Lung (tissue), 12 donors: ENCODE measurements around the gene PHF2. TPM values are rescaled to one million over a fixed set of nuclear protein-coding genes. Genes with fewer than 3 reads are reported as not detected.

Experiments
- ATAC-seq: fragments of 200-7000 bp; cut with Tn5 transposase; one replicate; pipeline ENCODE4 v1.9.1; 2020; ENCODE audit warnings: moderate number of reproducible peaks; ENCODE audit not compliant: insufficient read depth, low FRiP score
- DNase-seq, 3 donors: peaks; one replicate each; pipeline ENCODE4 v3.0.0-alpha.2; 2013 to 2017
- H3K27ac ChIP-seq, 2 donors: one replicate each; pipeline ENCODE4 v1.5.1; 2013; ENCODE audit warnings: mild to moderate bottlenecking in 2 of 2, moderate library complexity in 2 of 2, control low read depth in 1 of 2, inconsistent platforms in 1 of 2, low read depth in 1 of 2, low read length in 1 of 2
- H3K27me3 ChIP-seq, 3 donors: one replicate each; pipeline ENCODE4 v1.5.1; 2013; ENCODE audit warnings: low read length in 2 of 3; ENCODE audit not compliant: control insufficient read depth in 3 of 3, insufficient read depth in 3 of 3
- H3K36me3 ChIP-seq, 4 donors: one replicate each; pipeline ENCODE4 v1.5.1; 2013; ENCODE audit warnings: low read length in 4 of 4, mild to moderate bottlenecking in 1 of 4, moderate library complexity in 1 of 4; ENCODE audit not compliant: control insufficient read depth in 4 of 4, insufficient read depth in 4 of 4
- H3K4me1 ChIP-seq, 5 donors: one replicate each; pipeline ENCODE4 v1.5.1; 2013; ENCODE audit warnings: low read length in 5 of 5, mild to moderate bottlenecking in 2 of 5, moderate library complexity in 1 of 5; ENCODE audit not compliant: control insufficient read depth in 5 of 5, insufficient read depth in 5 of 5
- H3K4me3 ChIP-seq: one replicate; pipeline ENCODE4 v1.5.1; 2013; ENCODE audit warnings: mild to moderate bottlenecking, control low read depth, moderate library complexity
- H3K9ac ChIP-seq, 2 donors: one replicate each; pipeline ENCODE4 v1.5.1; 2013; ENCODE audit warnings: low read length in 2 of 2, control low read depth in 1 of 2; ENCODE audit not compliant: insufficient read depth in 1 of 2
- H3K9me3 ChIP-seq, 4 donors: one replicate each; pipeline ENCODE4 v1.5.1; 2013; ENCODE audit warnings: low read length in 3 of 4, mild to moderate bottlenecking in 1 of 4, moderate library complexity in 1 of 4; ENCODE audit not compliant: control insufficient read depth in 4 of 4, insufficient read depth in 3 of 4
- WGBS, 2 donors: extraction: QIAGEN DNeasy Blood & Tissue Kit; methylation state at CpG; one replicate each; pipeline ENCODE4 v1.1.7; 2013; 5-methylcytosine and 5-hydroxymethylcytosine counted together
- polyA plus RNA-seq, 2 donors: library from polyadenylated mRNA; stranded (reverse); fragments of 200-250 nt; gene quantifications; one replicate each; pipeline ENCODE4 v1.2.1, GENCODE V29; 2013
- total RNA-seq, 2 donors: library from RNA; depleted of rRNA in 1 of 2; stranded (reverse); fragments of >200 nt in 1 of 2; gene quantifications; one replicate each; pipeline ENCODE4 v1.2.1, GENCODE V29; 2014 to 2021
- TF ChIP-seq, protein P1 (sequence below): IDR thresholded peaks from 2 replicates; pipeline ENCODE4 v1.5.1; 2012; ENCODE audit warnings: mild to moderate bottlenecking; ENCODE audit errors: control extremely low read depth, extremely low read depth
- donor health status: control.
- donor health status: control.
- donor health status: Bipolar disorder and iron deficiency.
- donor health status: healthy.
- donor health status: DM: yes; HTN: yes; CAD: no.

Gene PHF2
- total and polyA plus RNA-seq, 4 donors, result 20.1 to 33.6 (median 30.2) TPM

DNA sequence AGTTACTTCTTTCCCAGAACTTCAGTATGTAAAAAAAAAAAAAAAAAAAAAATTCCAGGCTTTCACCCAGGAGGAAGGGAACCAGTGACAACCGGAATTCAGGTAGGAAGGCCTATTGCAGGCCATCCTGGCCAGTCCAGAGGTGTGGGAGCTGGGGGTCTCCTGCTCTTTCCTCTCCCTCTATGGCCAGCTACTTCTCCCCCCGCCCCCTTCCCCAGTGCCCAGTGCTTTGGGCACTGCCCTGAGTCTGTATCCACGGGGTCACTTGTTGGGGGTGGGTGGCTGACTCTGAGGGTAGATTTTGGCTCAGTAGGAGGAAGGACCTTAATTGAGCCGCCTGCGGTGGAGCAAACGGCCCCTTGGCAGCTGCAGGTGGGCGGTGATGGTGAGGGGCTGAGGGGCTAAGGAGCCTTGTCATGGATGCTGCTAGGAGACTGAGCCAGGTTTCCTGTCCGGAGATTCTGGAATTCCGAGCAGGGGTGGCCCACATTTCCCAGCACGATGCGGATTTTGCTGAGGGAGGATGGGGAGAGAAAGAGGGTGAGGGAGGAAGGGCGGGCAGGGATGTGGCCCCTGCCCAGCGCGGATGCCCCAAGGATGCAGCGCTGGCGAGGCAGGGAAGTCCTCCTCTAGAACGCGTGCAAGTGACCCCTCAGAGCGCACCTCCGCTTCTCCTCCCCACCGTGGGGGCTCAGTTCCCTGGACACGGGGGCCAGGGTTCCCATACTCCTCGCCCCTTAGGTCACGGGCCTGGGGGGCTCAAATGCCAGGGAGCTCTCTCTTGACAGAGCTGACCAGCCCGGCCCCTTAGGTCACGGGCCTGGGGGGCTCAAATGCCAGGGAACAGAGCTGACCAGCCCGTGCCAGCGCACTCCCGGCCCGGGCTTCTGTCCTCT lies 1.2 kb upstream of the PHF2 start:
- peaks cover 0 to 3% (median 0%) of the 10 kb centered on the region in 4 donors for H3K9me3 ChIP-seq
- ATAC-seq (no peak), DNase-seq (peak in 1 of 3 donors; percentile 20)
- no peaks in the 10 kb centered on the region for H3K36me3 ChIP-seq
- H3K27me3 ChIP-seq, result no peaks in the 10 kb centered on the region
- TF ChIP-seq, protein P1, sequence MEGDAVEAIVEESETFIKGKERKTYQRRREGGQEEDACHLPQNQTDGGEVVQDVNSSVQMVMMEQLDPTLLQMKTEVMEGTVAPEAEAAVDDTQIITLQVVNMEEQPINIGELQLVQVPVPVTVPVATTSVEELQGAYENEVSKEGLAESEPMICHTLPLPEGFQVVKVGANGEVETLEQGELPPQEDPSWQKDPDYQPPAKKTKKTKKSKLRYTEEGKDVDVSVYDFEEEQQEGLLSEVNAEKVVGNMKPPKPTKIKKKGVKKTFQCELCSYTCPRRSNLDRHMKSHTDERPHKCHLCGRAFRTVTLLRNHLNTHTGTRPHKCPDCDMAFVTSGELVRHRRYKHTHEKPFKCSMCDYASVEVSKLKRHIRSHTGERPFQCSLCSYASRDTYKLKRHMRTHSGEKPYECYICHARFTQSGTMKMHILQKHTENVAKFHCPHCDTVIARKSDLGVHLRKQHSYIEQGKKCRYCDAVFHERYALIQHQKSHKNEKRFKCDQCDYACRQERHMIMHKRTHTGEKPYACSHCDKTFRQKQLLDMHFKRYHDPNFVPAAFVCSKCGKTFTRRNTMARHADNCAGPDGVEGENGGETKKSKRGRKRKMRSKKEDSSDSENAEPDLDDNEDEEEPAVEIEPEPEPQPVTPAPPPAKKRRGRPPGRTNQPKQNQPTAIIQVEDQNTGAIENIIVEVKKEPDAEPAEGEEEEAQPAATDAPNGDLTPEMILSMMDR, result no peak
- peaks cover 0 to 31% (median 16%) of the 10 kb centered on the region in 5 donors for H3K4me1 ChIP-seq
- peak overlapping the region; percentile 29 for H3K4me3 ChIP-seq
- H3K27ac ChIP-seq, result peak overlapping the region; percentile 82 to 89
- H3K9ac ChIP-seq, result peak overlapping the region; percentile 78 to 84
- 28 to 37% methylated on average over 29 to 30 of the region's 30 CpGs for WGBS, 2 donors

DNA sequence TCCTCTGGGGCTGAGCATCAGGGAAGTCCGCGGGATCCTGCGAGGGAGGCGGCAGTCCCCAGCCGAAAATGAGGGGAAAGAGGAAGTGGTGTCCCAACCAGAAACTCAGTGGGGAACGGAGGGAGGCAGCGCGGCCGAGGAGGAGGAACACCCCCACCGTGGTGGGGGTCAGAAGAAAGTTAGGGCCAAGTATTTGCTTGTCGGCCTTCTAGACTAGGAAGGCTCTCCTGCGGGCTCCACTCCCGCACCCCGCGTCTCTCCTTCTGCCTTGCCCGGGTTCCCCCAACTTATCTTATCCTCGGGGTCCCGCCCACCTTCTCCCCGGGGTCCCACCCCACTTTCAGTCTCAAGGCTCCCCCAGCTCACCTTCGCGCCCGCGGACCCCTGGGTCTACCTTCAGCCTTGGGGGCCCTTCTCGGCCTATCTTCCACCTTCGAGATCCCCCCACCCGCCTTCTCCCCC lies 557 bp upstream of the PHF2 start:
- Histone ChIP-seq H3K36me3 (no peaks in the 10 kb centered on the region), H3K9ac (peak overlapping the region; percentile 78 to 84), H3K9me3 (peaks cover 0 to 3% (median 0%) of the 10 kb centered on the region in 4 donors), H3K4me1 (peaks cover 0 to 36% (median 23%) of the 10 kb centered on the region in 5 donors), H3K4me3 (peak overlapping the region; percentile 29), H3K27ac (peak overlapping the region; percentile 82 to 89), H3K27me3 (no peaks in the 10 kb centered on the region)
- WGBS, 2 donors, result 0% methylated on average over 24 to 26 of the region's 26 CpGs
- DNase-seq (peak; percentile 60 to 63 (median 62)), ATAC-seq (peak; percentile 38)
- TF ChIP-seq, protein P1, result no peak

DNA sequence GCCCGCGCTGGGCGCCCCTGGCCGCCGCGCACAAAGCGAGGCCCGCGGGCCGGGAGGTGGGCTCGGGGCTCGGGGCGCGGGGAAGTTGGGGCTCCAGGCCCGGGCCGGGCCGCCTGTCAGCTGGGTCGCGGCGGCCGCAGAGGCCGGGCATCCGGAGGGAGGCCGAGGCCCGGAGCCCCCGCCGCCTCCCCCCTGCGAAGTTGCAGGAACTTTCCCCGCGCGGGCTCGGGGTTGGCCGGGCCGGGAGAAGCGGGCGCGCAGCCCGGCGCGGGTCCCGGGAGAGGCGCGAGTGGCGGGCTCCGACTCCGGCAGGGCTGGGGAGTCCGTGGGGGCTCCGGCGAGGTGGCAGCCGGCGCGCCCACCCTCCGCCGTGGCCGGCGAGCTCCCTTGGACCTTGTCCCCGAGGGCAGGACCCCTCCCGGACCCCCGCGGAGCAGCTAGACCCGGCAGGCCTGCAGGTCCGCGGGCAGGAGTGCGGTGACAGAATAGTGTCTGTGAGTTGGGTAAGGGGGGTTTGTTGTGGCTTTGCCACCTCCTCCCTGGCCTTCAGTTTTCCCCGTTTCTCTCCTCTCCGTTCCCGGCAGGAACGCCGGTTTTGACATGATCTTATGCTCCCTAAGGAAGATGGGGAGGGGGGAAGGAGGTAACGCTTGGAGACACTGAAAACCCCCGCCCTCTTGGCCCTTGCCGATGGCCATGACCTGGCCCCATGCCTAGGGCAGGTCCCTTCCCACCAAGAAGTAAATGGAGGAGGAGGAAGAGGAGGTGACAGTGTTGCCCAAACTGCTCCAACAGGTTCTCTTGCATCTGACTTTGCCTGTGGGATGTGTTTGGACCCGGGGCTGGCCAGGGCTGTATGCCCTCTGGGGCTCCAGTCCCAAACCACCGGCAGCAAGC lies 942 bp downstream of the PHF2 start:
- no peaks in the 10 kb centered on the region for H3K27me3 ChIP-seq
- no peak for ATAC-seq
- WGBS, 2 donors, result 2 to 3% methylated on average over 54 to 74 of the region's 74 CpGs

More for the DNA sequence above, 942 bp downstream of the PHF2 start:
- Histone ChIP-seq H3K9ac (peak overlapping the region in 1 of 2 donors; percentile 49), H3K4me3 (peak overlapping the region; percentile 88), H3K27ac (peak overlapping the region; percentile 75 to 88), H3K4me1 (peaks cover 2 to 43% (median 38%) of the 10 kb centered on the region in 5 donors), H3K9me3 (no peaks in the 10 kb centered on the region), H3K36me3 (no peaks in the 10 kb centered on the region)
- TF ChIP-seq, protein P1, result no peak
- peak; percentile 22 to 40 (median 32) for DNase-seq
